SU-DHL-6 (cell line): ENCODE results near the gene TUSC1.

ENCODE experiments used
- H2AFZ ChIP-seq: fragments of 200-600 bp; sonication (generic); 2 replicates; pipeline ENCODE4 v1.6.1; 2014; ENCODE audit warnings: low read depth, mild to moderate bottlenecking, moderate library complexity, mixed read lengths, antibody characterized with exemption, low read length; ENCODE audit not compliant: severe bottlenecking
- H3F3A ChIP-seq: fragments of 200-600 bp; shearing (Covaris generic); 2 replicates; pipeline ENCODE4 v1.6.0; 2016; ENCODE audit warnings: antibody characterized with exemption, mild to moderate bottlenecking; ENCODE audit not compliant: insufficient read depth
- H3K27ac ChIP-seq: fragments of 200-600 bp; sonication (generic); 2 replicates; pipeline ENCODE4 v1.5.1; 2016; ENCODE audit warnings: low read depth, mild to moderate bottlenecking, low read length, moderate library complexity, mixed read lengths
- H3K27me3 ChIP-seq: fragments of 200-600 bp; sonication (generic), shearing (Covaris generic); 2 replicates; pipeline ENCODE4 v1.6.0; 2014; ENCODE audit warnings: mild to moderate bottlenecking, low read length
- H3K36me3 ChIP-seq: fragments of 200-600 bp; sonication (generic); 2 replicates; pipeline ENCODE4 v1.6.1; 2014; ENCODE audit warnings: mild to moderate bottlenecking, low read length, mixed read lengths
- H3K4me2 ChIP-seq: fragments of 300-600, 200-600 bp; shearing (Covaris generic), sonication (generic); 2 replicates; pipeline ENCODE4 v1.6.0; 2014; ENCODE audit warnings: low read length, low read depth, mild to moderate bottlenecking; ENCODE audit not compliant: poor library complexity, severe bottlenecking
- H3K4me3 ChIP-seq: fragments of 200-600 bp; sonication (generic); 2 replicates; pipeline ENCODE4 v1.5.1; 2014; ENCODE audit warnings: antibody characterized with exemption, low read length, mild to moderate bottlenecking, mixed read lengths; ENCODE audit not compliant: insufficient read depth, poor library complexity, severe bottlenecking
- H3K79me2 ChIP-seq: fragments of 200-600 bp; sonication (generic); 2 replicates; pipeline ENCODE4 v1.6.1; 2014; ENCODE audit warnings: mild to moderate bottlenecking, low read length, moderate library complexity; ENCODE audit not compliant: insufficient read depth
- H3K9ac ChIP-seq: fragments of 200-600 bp; sonication (generic); 2 replicates; pipeline ENCODE4 v1.7.0; 2014; ENCODE audit warnings: mild to moderate bottlenecking, low read length
- H3K9me2 ChIP-seq: fragments of 200-600 bp; sonication (generic); replicated peaks from 2 replicates; pipeline ENCODE4 v1.6.1; 2014; ENCODE audit warnings: low read length; ENCODE audit not compliant: insufficient read depth
- H3K9me3 ChIP-seq: fragments of 200-600 bp; sonication (generic); 2 replicates; pipeline ENCODE4 v1.6.1; 2014; ENCODE audit warnings: low read length, mixed read lengths; ENCODE audit not compliant: insufficient read depth
- H4K20me1 ChIP-seq: fragments of 200-600 bp; sonication (generic); 2 replicates; pipeline ENCODE4 v1.6.1; 2014; ENCODE audit warnings: low read depth, mild to moderate bottlenecking, antibody characterized with exemption, low read length, moderate library complexity, mixed read lengths
- CTCF ChIP-seq: fragments of 200-600 bp; sonication (generic); IDR thresholded peaks from one replicate; pipeline ENCODE4 v1.5.1; 2017; ENCODE audit warnings: antibody characterized with exemption, mild to moderate bottlenecking, low read length, moderate library complexity; ENCODE audit not compliant: insufficient read depth, poor library complexity, severe bottlenecking
- EZH2phosphoT487 ChIP-seq: fragments of 200-600 bp; sonication (generic), shearing (Covaris generic); conservative IDR thresholded peaks from 2 replicates; pipeline ENCODE4 v1.6.1; 2018; ENCODE audit warnings: mild to moderate bottlenecking, antibody characterized with exemption, low read length, moderate library complexity, mixed read lengths

TUSC1 gene

DNA sequence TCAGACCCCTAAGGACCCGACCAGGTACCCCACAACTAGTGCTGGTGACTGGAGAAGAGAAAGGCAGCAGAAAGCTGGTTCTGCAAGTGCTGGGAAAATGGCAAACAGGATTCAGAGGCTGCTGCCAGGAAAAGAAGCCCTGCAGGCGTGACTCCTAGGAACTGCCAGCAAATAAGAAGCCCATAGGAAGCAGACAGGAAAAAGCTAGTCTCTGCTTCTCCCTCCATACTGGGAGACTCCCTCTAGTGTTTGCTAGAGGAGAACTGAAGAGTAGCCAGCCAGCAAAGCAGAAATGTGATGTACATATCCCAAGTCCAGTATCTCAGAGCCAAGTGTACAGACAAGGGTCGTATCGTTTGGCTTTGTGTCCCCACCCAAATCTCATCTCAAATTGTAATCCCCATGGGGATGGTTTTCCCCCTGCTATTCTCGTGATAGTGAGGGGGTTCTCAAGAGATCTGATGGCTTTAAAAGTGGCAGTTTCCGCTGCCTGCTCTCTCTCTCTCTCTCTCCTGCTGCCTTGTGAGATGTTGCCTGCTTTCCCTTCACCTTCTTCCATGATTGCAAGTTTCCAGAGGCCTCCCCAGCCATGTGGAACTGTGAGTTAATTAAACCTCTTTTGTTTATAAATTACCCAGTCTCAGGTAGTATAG is 38.1 kb upstream of the TUSC1 start:
- no peak for TF ChIP-seq EZH2phosphoT487
- H3K27ac ChIP-seq, result no peak overlapping the region

DNA sequence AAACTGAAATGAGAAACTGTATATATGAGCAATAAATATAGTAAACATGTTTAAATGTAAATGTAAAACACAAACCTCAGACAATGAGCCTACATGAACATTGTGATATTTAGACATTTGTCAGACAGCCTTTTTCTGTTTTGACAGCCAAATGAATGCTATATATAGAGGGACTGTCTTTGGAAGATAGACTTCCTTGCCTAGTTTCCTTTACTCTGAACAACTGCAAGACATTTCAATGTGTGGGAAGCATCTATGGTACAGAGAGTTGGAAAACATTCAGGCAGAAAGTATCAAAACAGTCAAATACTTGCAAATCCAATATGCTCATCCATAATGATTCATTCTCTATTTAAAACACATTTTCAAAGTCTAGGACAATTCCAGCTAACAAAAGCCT is 31.7 kb upstream of the TUSC1 start:
- no peaks in the 10 kb centered on the region for H3F3A ChIP-seq
- no peaks in the 10 kb centered on the region for H3K36me3 ChIP-seq
- H3K4me2 ChIP-seq, result no peak overlapping the region
- H3K27ac ChIP-seq, result no peak overlapping the region
- no peaks in the 10 kb centered on the region for H3K79me2 ChIP-seq
- no peaks in the 10 kb centered on the region for H3K9me3 ChIP-seq
- no peak overlapping the region for H3K4me3 ChIP-seq
- no peaks in the 10 kb centered on the region for H4K20me1 ChIP-seq
- no peak for TF ChIP-seq CTCF
- no peak for TF ChIP-seq EZH2phosphoT487
- H3K9ac ChIP-seq, result no peak overlapping the region
- H3K9me2 ChIP-seq, result 0 out of 2 replicates have a peak, but pooled peaks cover 3% of the 10 kb centered on the region
- 0 out of 2 replicates have a peak, but pooled peaks cover 5% of the 10 kb centered on the region for H3K27me3 ChIP-seq
- no peak overlapping the region for H2AFZ ChIP-seq

More for the DNA sequence above, 38.1 kb upstream of the TUSC1 start:
- Histone ChIP-seq H3K27me3 (no peaks in the 10 kb centered on the region), H3K9ac (no peak overlapping the region), H3K79me2 (no peaks in the 10 kb centered on the region), H3K9me2 (no peaks in the 10 kb centered on the region), H3K36me3 (no peaks in the 10 kb centered on the region), H3K9me3 (no peaks in the 10 kb centered on the region), H2AFZ (no peak overlapping the region), H3K4me2 (no peak overlapping the region), H4K20me1 (no peaks in the 10 kb centered on the region), H3F3A (no peaks in the 10 kb centered on the region), H3K4me3 (no peak overlapping the region)

DNA sequence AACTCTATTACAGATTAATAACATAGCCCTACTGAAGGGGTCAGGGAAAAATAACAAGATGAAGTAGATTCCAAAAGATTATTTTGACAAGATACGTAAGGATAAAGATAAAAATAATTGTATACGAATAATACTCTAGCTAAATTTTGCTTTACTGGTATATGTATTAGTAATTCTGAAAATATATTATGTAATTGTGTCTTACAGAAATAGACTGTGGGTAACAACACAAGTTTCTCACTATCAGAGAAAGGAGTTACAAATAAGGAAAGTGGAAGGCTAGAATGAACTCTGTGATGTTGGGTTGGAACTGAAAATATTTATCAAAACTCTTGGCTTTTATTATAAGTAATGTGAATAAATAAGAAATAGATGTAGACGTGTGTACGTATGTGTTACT is 26.6 kb upstream of the TUSC1 start:
- Histone ChIP-seq H4K20me1 (no peaks in the 10 kb centered on the region), H3K9ac (no peak overlapping the region), H3K79me2 (no peaks in the 10 kb centered on the region), H3K4me2 (no peak overlapping the region), H2AFZ (no peak overlapping the region), H3K4me3 (no peak overlapping the region), H3K36me3 (no peaks in the 10 kb centered on the region), H3K27me3 (0 out of 2 replicates have a peak, but pooled peaks cover 5% of the 10 kb centered on the region), H3K27ac (no peak overlapping the region), H3K9me2 (0 out of 2 replicates have a peak, but pooled peaks cover 3% of the 10 kb centered on the region), H3K9me3 (no peaks in the 10 kb centered on the region), H3F3A (no peaks in the 10 kb centered on the region)
- TF ChIP-seq CTCF (no peak), EZH2phosphoT487 (no peak)

GRCh38 chr9:25703701-25704357 is 25.6 kb upstream of the TUSC1 start:
- Histone ChIP-seq H3K27ac (no peak overlapping the region), H3K79me2 (no peaks in the 10 kb centered on the region), H3K9me2 (no peaks in the 10 kb centered on the region), H3K9ac (no peak overlapping the region), H2AFZ (no peak overlapping the region), H3K36me3 (no peaks in the 10 kb centered on the region), H3K27me3 (0 out of 2 replicates have a peak, but pooled peaks cover 5% of the 10 kb centered on the region), H3F3A (no peaks in the 10 kb centered on the region), H3K4me3 (no peak overlapping the region), H3K9me3 (no peaks in the 10 kb centered on the region), H4K20me1 (no peaks in the 10 kb centered on the region), H3K4me2 (no peak overlapping the region)
- no peak for TF ChIP-seq CTCF
- TF ChIP-seq EZH2phosphoT487, result no peak
